Glutamatergic neuron (in vitro differentiated cells): ENCODE data around the gene ZMAT3. TPM values are rescaled to one million over a fixed set of nuclear protein-coding genes. Genes with fewer than 3 reads are reported as not detected.
"Not testable (repeated sequence)": the region's sequence is repeated elsewhere in the genome, so short reads cannot be mapped to it uniquely, and the experiment has no call there.

Experiments
- DNase-seq: peaks from one replicate; pipeline ENCODE4 v3.0.0; 2022
- H3K27ac Mint-ChIP-seq: one replicate; pipeline ENCODE4 v1.8.0; 2020; ENCODE audit warnings: mild to moderate bottlenecking, mixed read lengths, inconsistent platforms; ENCODE audit not compliant: unreplicated experiment
- H3K27me3 Mint-ChIP-seq: one replicate; pipeline ENCODE4 v1.8.0; 2020; ENCODE audit warnings: mild to moderate bottlenecking, moderate library complexity, mixed read lengths, inconsistent platforms; ENCODE audit not compliant: unreplicated experiment
- H3K36me3 Mint-ChIP-seq: one replicate; pipeline ENCODE4 v1.8.0; 2020; ENCODE audit warnings: mild to moderate bottlenecking, mixed read lengths, inconsistent platforms; ENCODE audit not compliant: unreplicated experiment
- H3K4me1 Mint-ChIP-seq: one replicate; pipeline ENCODE4 v1.8.0; 2020; ENCODE audit warnings: mild to moderate bottlenecking, low read depth, mixed read lengths, inconsistent platforms; ENCODE audit not compliant: unreplicated experiment
- H3K4me3 Mint-ChIP-seq: one replicate; pipeline ENCODE4 v1.8.0; 2020; ENCODE audit warnings: mild to moderate bottlenecking, mixed read lengths, inconsistent platforms; ENCODE audit not compliant: unreplicated experiment
- H3K9me3 Mint-ChIP-seq: one replicate; pipeline ENCODE4 v1.8.0; 2020; ENCODE audit warnings: mild to moderate bottlenecking, moderate library complexity, mixed read lengths, inconsistent platforms; ENCODE audit not compliant: unreplicated experiment
- CTCF ChIP-seq: fragments of 200-600 bp; sonication (generic); IDR thresholded peaks from one replicate; pipeline ENCODE4 v1.5.0; 2021; ENCODE audit not compliant: partially characterized antibody, unreplicated experiment
- long read RNA-seq: library from polyadenylated mRNA; unstranded; transcript quantifications from one replicate; pipeline ENCODE4 v2.0.0, GENCODE V29; 2020; ENCODE audit not compliant: unreplicated experiment
- total RNA-seq: library from RNA; stranded (reverse); fragmentation: NEBNext Ultra II Directional; extraction: Animal tissue kit (Norgen Biotek cat#: 25700); gene quantifications from one replicate; pipeline ENCODE4 v1.2.1, GENCODE V29; 2021; ENCODE audit not compliant: unreplicated experiment

The ZMAT3 gene
- total RNA-seq, result 14.0 TPM
- long read RNA-seq, partial matches to known transcripts, result 0 of 1 reads
- long read RNA-seq, other reads (novel, unspliced or antisense), result 1 of 1 reads

GRCh38 chr3:179071323-179072099 lies at the start of gene ZMAT3:
ZMAT3 (minus strand) TSS chr3:179071809; CDS start chr3:179067752, 4,057 bp downstream.
- peak within 1 kb of the TSS; percentile 97 for H3K4me3 Mint-ChIP-seq
- no peak for TF ChIP-seq CTCF
- peaks cover 3% of the 10 kb centered on the region for H3K9me3 Mint-ChIP-seq
- H3K27me3 Mint-ChIP-seq, result peaks cover 2% of the 10 kb centered on the region
- peak within 1 kb of the TSS; percentile 69 for H3K27ac Mint-ChIP-seq
- no peaks in the 10 kb centered on the region for H3K36me3 Mint-ChIP-seq
- H3K4me1 Mint-ChIP-seq, result peaks cover 10% of the 10 kb centered on the region
- peak; percentile 88 for DNase-seq

- Mint-ChIP-seq H3K4me1 (no peaks in the 10 kb centered on the region), H3K27ac (no peak overlapping the region), H3K4me3 (no peak overlapping the region), H3K27me3 (no peaks in the 10 kb centered on the region), H3K9me3 (peaks cover 7% of the 10 kb centered on the region), H3K36me3 (peaks cover 7% of the 10 kb centered on the region)
- no peak for DNase-seq
- TF ChIP-seq CTCF, result no peak
These were observed 45.2 kb upstream of the ZMAT3 start for GRCh38 chr3:179116816-179117215.

- not testable (repeated sequence) for H3K4me1 Mint-ChIP-seq, H3K27ac Mint-ChIP-seq, H3K9me3 Mint-ChIP-seq, DNase-seq, H3K36me3 Mint-ChIP-seq, H3K4me3 Mint-ChIP-seq, H3K27me3 Mint-ChIP-seq
These were observed 43.8 kb upstream of the ZMAT3 start for GRCh38 chr3:179115444-179115843.

- Mint-ChIP-seq H3K27me3 (no peaks in the 10 kb centered on the region), H3K4me1 (no peaks in the 10 kb centered on the region), H3K36me3 (peaks cover 2% of the 10 kb centered on the region), H3K4me3 (no peak overlapping the region), H3K27ac (no peak overlapping the region), H3K9me3 (peaks cover 5% of the 10 kb centered on the region)
- DNase-seq, result no peak
- TF ChIP-seq CTCF, result no peak
These were observed 42.3 kb upstream of the ZMAT3 start for GRCh38 chr3:179113903-179114302.

GRCh38 chr3:179108086-179108485 lies 36.5 kb upstream of the ZMAT3 start:
- H3K4me3 Mint-ChIP-seq, result no peak overlapping the region
- no peak for DNase-seq
- no peaks in the 10 kb centered on the region for H3K36me3 Mint-ChIP-seq
- peaks cover 2% of the 10 kb centered on the region for H3K9me3 Mint-ChIP-seq
- no peaks in the 10 kb centered on the region for H3K27me3 Mint-ChIP-seq
- no peak for TF ChIP-seq CTCF
- H3K27ac Mint-ChIP-seq, result no peak overlapping the region
- H3K4me1 Mint-ChIP-seq, result no peaks in the 10 kb centered on the region
